ENCODE measurements around the gene ZFP82.

DNA sequence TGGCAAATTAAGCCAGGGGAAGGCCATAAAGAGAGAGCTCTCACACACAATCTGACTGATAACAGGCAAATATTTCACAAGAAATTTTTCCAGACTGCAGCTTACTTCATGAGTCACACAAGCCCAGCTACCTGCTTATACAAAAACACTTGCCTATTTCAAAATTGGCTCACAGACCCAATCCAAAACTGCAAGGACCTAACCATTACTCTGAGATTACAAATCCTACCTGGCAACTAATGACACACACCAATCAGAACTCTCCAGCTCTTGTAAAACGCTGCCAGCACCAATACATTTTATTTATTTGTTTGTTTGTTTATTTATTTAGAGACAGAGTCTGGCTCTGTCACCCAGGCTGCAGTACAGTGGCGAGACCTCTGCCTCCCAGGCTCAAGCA, 18.1 kb upstream of the ZFP82 start:
- TF ChIP-seq, protein P1, sequence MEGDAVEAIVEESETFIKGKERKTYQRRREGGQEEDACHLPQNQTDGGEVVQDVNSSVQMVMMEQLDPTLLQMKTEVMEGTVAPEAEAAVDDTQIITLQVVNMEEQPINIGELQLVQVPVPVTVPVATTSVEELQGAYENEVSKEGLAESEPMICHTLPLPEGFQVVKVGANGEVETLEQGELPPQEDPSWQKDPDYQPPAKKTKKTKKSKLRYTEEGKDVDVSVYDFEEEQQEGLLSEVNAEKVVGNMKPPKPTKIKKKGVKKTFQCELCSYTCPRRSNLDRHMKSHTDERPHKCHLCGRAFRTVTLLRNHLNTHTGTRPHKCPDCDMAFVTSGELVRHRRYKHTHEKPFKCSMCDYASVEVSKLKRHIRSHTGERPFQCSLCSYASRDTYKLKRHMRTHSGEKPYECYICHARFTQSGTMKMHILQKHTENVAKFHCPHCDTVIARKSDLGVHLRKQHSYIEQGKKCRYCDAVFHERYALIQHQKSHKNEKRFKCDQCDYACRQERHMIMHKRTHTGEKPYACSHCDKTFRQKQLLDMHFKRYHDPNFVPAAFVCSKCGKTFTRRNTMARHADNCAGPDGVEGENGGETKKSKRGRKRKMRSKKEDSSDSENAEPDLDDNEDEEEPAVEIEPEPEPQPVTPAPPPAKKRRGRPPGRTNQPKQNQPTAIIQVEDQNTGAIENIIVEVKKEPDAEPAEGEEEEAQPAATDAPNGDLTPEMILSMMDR (conservative IDR thresholded peaks at IDR 0.05; ENCODE audit: low read length): no peak
- TF ChIP-seq EZH2phosphoT487 (IDR thresholded peaks at IDR 0.05; ENCODE audit: borderline replicate concordance): no peak

All from Loucy (cell line).